ENCODE data around the gene SLC24A3. TPM values are rescaled to one million over a fixed set of nuclear protein-coding genes. Genes with fewer than 3 reads are reported as not detected.
A peak's percentile ranks its signal among the peaks of the same experiment; 100 is the strongest.

The SLC24A3 gene
- total RNA-seq, 1 donor from 2014 or later = 1.4 TPM

GRCh38 chr20:19538556-19538955 lies 326.1 kb downstream of the SLC24A3 start:
- intact Hi-C loops (cut with DNase I) = no loop called here
- DNase-seq (ENCODE audit: missing footprints) (no peak), ATAC-seq (no peak)

- DNase-seq (ENCODE audit: missing footprints) (no peak), ATAC-seq (no peak)
- intact Hi-C loops (cut with DNase I) = no loop called here
Measured at GRCh38 chr20:19539191-19539590, 326.7 kb downstream of the SLC24A3 start.

GRCh38 chr20:19540392-19540791 lies 327.9 kb downstream of the SLC24A3 start:
- DNase-seq (ENCODE audit: missing footprints) = no peak
- peak; percentile 48 for ATAC-seq
- intact Hi-C loops (cut with DNase I) = no loop called here

GRCh38 chr20:19543101-19543500 lies 330.7 kb downstream of the SLC24A3 start:
- intact Hi-C loops (cut with DNase I) = no loop called here
- ATAC-seq = no peak
- DNase-seq (ENCODE audit: missing footprints) = no peak

GRCh38 chr20:19544684-19545083 lies 332.2 kb downstream of the SLC24A3 start:
- ATAC-seq = no peak
- intact Hi-C loops (cut with DNase I) = no loop called here
- DNase-seq (ENCODE audit: missing footprints) = no peak

GRCh38 chr20:19546648-19547047 lies 334.2 kb downstream of the SLC24A3 start:
- DNase-seq (ENCODE audit: missing footprints) = no peak
- intact Hi-C loops (cut with DNase I) = no loop called here
- ATAC-seq = no peak

- intact Hi-C loops (cut with DNase I) = no loop called here
Measured at GRCh38 chr20:19547547-19547946, 335.1 kb downstream of the SLC24A3 start.

GRCh38 chr20:19549896-19550295 lies 337.5 kb downstream of the SLC24A3 start:
- intact Hi-C loops (cut with DNase I) = no loop called here
- ATAC-seq (no peak), DNase-seq (ENCODE audit: missing footprints) (no peak)

More at GRCh38 chr20:19547547-19547946, 335.1 kb downstream of the SLC24A3 start:
- DNase-seq (ENCODE audit: missing footprints) (no peak), ATAC-seq (no peak)

- intact Hi-C loops (cut with DNase I) = no loop called here
- ATAC-seq (peak; percentile 73), DNase-seq (ENCODE audit: missing footprints) (no peak)
Measured at GRCh38 chr20:19552221-19553180, 340.1 kb downstream of the SLC24A3 start.

- ATAC-seq = no peak
- DNase-seq (ENCODE audit: missing footprints) = no peak
- intact Hi-C loops (cut with DNase I) = no loop called here
Measured at GRCh38 chr20:19554666-19555065, 342.2 kb downstream of the SLC24A3 start.

GRCh38 chr20:19555726-19556125 lies 343.3 kb downstream of the SLC24A3 start:
- DNase-seq (ENCODE audit: missing footprints) = no peak
- ATAC-seq = no peak
- intact Hi-C loops (cut with DNase I) = no loop called here

- ATAC-seq = no peak
- intact Hi-C loops (cut with DNase I) = no loop called here
Measured at GRCh38 chr20:19557291-19557690, 344.8 kb downstream of the SLC24A3 start.

GRCh38 chr20:19560881-19561480 lies 348.5 kb downstream of the SLC24A3 start:
- ATAC-seq (peak; percentile 26), DNase-seq (ENCODE audit: missing footprints) (no peak)
- intact Hi-C loops (cut with DNase I) = no loop called here

More at GRCh38 chr20:19557291-19557690, 344.8 kb downstream of the SLC24A3 start:
- no peak for DNase-seq (ENCODE audit: missing footprints)

- ATAC-seq (no peak), DNase-seq (ENCODE audit: missing footprints) (no peak)
- intact Hi-C loops (cut with DNase I) = no loop called here
Measured at GRCh38 chr20:19562426-19562825, 350.0 kb downstream of the SLC24A3 start.

- DNase-seq (ENCODE audit: missing footprints) (no peak), ATAC-seq (no peak)
- intact Hi-C loops (cut with DNase I) = no loop called here
Measured at GRCh38 chr20:19564261-19564660, 351.8 kb downstream of the SLC24A3 start.

- no peak for ATAC-seq
- intact Hi-C loops (cut with DNase I) = no loop called here
- DNase-seq (ENCODE audit: missing footprints) = no peak
Measured at GRCh38 chr20:19565736-19566135, 353.3 kb downstream of the SLC24A3 start.

GRCh38 chr20:19566226-19566945 lies 353.9 kb downstream of the SLC24A3 start:
- no peak for DNase-seq (ENCODE audit: missing footprints)

GRCh38 chr20:19568128-19568527 lies 355.7 kb downstream of the SLC24A3 start:
- no peak for DNase-seq (ENCODE audit: missing footprints)
- no peak for ATAC-seq
- intact Hi-C loops (cut with DNase I) = no loop called here

More at GRCh38 chr20:19566226-19566945, 353.9 kb downstream of the SLC24A3 start:
- intact Hi-C loops (cut with DNase I) = no loop called here
- ATAC-seq = no peak

GRCh38 chr20:19571996-19572395 lies 359.6 kb downstream of the SLC24A3 start:
- DNase-seq (ENCODE audit: missing footprints) (no peak), ATAC-seq (no peak)
- intact Hi-C loops (cut with DNase I) = no loop called here
